VCaP (cell line): Measurements from ENCODE around the gene PRMT7.

ENCODE experiments used
- H3K27ac ChIP-seq: fragments of 450-650 bp; 2 replicates; pipeline ENCODE4 v1.5.1; 2017
- CTCF ChIP-seq: fragments of 450-650 bp; conservative IDR thresholded peaks from 2 replicates; pipeline ENCODE4 v1.5.1; 2017; ENCODE audit warnings: mild to moderate bottlenecking, moderate library complexity

PRMT7 gene

GRCh38 chr16:68351463-68351862 lies 40.6 kb downstream of the PRMT7 start:
- peak overlapping the region; percentile 56 for H3K27ac ChIP-seq
- TF ChIP-seq CTCF: no peak

GRCh38 chr16:68351991-68352431 lies 41.2 kb downstream of the PRMT7 start:
- H3K27ac ChIP-seq: peak overlapping the region; percentile 56
- no peak for TF ChIP-seq CTCF

GRCh38 chr16:68353366-68353765 lies 42.5 kb downstream of the PRMT7 start:
- H3K27ac ChIP-seq: no peak overlapping the region
- TF ChIP-seq CTCF: no peak

GRCh38 chr16:68354816-68355215 lies 44.0 kb downstream of the PRMT7 start:
- no peak for TF ChIP-seq CTCF
- H3K27ac ChIP-seq: no peak overlapping the region

GRCh38 chr16:68355447-68356248 lies 44.8 kb downstream of the PRMT7 start:
- TF ChIP-seq CTCF: 0 out of 2 replicates have a peak, but pooled peaks have one; percentile 13
- no peak overlapping the region for H3K27ac ChIP-seq

GRCh38 chr16:68356249-68356918 lies 45.6 kb downstream of the PRMT7 start:
- no peak for TF ChIP-seq CTCF

GRCh38 chr16:68356919-68357286 lies 46.1 kb downstream of the PRMT7 start:
- no peak for TF ChIP-seq CTCF
- no peak overlapping the region for H3K27ac ChIP-seq

More at GRCh38 chr16:68356249-68356918, 45.6 kb downstream of the PRMT7 start:
- no peak overlapping the region for H3K27ac ChIP-seq
